ENCODE results near the gene ATAD5. TPM values are rescaled to one million over a fixed set of nuclear protein-coding genes. Genes with fewer than 3 reads are reported as not detected.
"Not testable (repeated sequence)": the region's sequence is repeated elsewhere in the genome, so short reads cannot be mapped to it uniquely, and the experiment has no call there.

The ATAD5 gene
- total RNA-seq, 4 donors from 2014 or later: 2.5 to 6.7 (median 3.3) TPM

DNA sequence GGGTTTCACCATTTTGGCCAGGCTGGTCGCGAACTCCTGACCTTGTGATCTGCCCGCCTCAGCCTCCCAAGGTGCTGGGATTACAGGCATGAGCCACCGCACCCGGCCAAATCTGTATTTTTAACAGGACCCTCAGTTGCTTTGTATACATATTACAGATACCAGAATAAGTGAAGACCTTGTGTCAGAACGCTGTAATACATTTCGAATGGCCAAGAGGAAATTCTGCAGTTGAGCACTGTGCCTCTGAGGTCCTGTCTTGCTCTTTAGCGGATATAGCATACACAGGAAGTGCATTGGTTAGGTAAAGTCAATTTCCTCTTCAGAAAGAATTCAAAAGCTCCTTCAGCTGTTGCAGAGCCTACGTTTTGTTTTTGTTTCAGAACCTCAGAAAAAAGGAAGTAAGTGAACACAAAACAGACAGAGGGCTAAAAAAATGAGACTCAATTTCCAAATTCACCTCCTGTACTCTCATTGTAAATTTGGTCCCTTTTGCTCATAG, 22.9 kb upstream of the ATAD5 start:
- DNase-seq: no peak
- Histone ChIP-seq H3K9me3 (no peaks in the 10 kb centered on the region), H3K36me3 (peaks cover 0 to 23% (median under 1%) of the 10 kb centered on the region in 3 donors), H3K4me1 (peaks cover 0 to 33% (median 3%) of the 10 kb centered on the region in 3 donors), H3K27me3 (no peaks in the 10 kb centered on the region), H3K4me3 (peak overlapping the region in 1 of 4 donors; percentile 22), H3K27ac (peak overlapping the region; percentile 11 to 62 (median 46))
- 43 to 86% methylated on average over 6 to 8 of the region's 9 CpGs for WGBS, 2 donors
- intact Hi-C loops (cut with DNase I): no loop called here
- TF ChIP-seq POLR2A (IDR thresholded peaks at IDR 0.05): no peak
- TF ChIP-seq, protein P1, sequence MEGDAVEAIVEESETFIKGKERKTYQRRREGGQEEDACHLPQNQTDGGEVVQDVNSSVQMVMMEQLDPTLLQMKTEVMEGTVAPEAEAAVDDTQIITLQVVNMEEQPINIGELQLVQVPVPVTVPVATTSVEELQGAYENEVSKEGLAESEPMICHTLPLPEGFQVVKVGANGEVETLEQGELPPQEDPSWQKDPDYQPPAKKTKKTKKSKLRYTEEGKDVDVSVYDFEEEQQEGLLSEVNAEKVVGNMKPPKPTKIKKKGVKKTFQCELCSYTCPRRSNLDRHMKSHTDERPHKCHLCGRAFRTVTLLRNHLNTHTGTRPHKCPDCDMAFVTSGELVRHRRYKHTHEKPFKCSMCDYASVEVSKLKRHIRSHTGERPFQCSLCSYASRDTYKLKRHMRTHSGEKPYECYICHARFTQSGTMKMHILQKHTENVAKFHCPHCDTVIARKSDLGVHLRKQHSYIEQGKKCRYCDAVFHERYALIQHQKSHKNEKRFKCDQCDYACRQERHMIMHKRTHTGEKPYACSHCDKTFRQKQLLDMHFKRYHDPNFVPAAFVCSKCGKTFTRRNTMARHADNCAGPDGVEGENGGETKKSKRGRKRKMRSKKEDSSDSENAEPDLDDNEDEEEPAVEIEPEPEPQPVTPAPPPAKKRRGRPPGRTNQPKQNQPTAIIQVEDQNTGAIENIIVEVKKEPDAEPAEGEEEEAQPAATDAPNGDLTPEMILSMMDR (IDR thresholded peaks at IDR 0.05): no peak

DNA sequence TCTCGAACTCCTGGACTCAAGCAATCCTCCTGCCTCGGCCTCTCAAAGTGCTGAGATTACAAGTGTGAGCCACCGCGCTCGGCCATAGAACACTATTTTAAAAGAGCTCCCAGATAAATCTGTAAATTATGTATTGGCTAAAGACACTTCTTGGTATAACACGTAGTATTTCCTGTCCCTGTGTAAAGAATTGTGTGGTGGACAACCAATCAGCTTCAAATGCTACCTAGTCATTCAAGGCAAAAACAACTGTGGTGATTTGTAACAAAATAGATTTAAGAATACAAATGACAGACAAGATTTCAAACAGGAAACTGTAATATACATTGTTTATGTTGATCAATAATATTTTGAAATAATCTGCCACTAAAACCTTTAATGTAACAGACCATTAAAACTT, 21.9 kb upstream of the ATAD5 start:
- Histone ChIP-seq H3K36me3 (peaks cover 0 to 21% (median 0%) of the 10 kb centered on the region in 3 donors), H3K4me3 (no peak overlapping the region), H3K27ac (peak overlapping the region in 3 of 4 donors; percentile 38 to 55 (median 47)), H3K9me3 (no peaks in the 10 kb centered on the region), H3K4me1 (peaks cover 3 to 37% (median 4%) of the 10 kb centered on the region in 3 donors), H3K27me3 (no peaks in the 10 kb centered on the region)
- DNase-seq: no peak
- TF ChIP-seq POLR2A (IDR thresholded peaks at IDR 0.05): no peak
- intact Hi-C loops (cut with DNase I): no loop called here
- 84 to 86% methylated on average over 6 of the region's 6 CpGs for WGBS, 2 donors

DNA sequence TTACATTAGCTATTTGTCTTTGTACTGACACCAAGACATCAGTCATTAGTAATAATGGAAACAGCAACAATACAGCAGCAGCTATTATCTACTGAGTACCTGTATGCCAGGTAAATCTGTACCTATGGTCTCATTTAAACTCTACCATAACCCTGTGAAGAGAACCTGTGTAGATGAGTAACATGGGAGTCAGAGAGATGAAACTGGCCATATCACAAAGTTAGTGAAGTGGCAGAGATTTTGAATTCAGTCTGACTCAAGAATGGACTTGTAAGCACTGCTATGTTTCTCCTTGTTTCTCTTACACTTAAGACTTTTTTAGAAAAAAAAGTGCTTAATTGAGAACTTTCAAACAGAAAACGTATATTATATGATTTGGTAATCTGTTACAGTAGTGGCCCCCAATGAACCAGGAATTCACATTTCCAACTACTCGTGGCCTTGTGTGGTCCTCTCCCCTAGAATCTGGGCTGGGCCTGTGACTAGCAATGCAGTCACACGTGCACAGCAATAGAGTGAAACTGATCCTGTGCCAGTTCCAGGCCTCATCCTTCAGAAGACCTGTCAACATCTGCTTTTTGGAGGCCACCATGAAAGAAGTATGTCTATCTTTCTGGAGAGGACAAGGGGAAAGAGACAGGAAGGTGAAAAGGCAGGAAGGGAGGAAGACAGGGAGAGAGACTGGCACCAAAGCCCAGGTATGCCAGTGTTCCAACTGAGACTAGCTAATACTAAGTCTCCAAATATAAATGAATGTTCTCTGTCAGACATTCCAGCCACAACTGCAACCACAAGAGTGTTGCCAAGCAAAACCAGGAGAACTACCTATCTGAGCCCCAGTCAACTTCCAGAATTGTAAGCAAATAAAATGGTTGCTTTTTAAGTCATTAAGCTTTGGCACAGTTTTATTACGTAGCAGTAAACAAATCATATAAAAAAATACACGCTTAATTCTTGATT, 19.3 kb upstream of the ATAD5 start:
- Histone ChIP-seq H3K36me3 (peaks cover 0 to 21% (median 0%) of the 10 kb centered on the region in 3 donors), H3K27ac (peak overlapping the region; percentile 32 to 59 (median 44)), H3K4me1 (peaks cover 3 to 37% (median 4%) of the 10 kb centered on the region in 3 donors), H3K27me3 (no peaks in the 10 kb centered on the region), H3K9me3 (no peaks in the 10 kb centered on the region), H3K4me3 (no peak overlapping the region)
- no peak for TF ChIP-seq POLR2A (IDR thresholded peaks at IDR 0.05)
- TF ChIP-seq, protein P1 (IDR thresholded peaks at IDR 0.05): no peak
- intact Hi-C loops (cut with DNase I): no loop called here
- WGBS, 2 donors: 39 to 44% methylated on average over 5 of the region's 5 CpGs
- no peak for DNase-seq

DNA sequence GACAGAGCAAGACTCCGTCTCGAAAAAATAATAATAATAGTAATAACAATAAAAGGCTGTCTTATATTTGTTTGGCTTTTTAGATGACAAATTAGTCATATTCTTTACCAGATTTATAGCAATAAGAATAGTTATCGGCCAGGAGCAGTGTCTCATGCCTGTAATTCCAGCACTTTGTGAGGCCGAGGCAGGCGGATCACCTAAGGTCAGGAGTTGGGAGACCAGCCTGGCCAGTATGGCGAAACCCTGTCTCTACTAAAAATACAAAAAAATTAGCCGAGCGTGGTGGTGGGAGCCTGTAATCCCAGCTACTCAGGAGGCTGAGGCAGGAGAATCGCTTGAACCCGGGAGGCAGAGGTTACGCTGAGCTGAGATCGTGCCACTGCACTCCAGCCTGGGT, 17.5 kb upstream of the ATAD5 start:
- DNase-seq; intact Hi-C loops (cut with DNase I); H3K27me3 ChIP-seq; H3K9me3 ChIP-seq; H3K4me3 ChIP-seq: not testable (repeated sequence)
- WGBS, 2 donors: 78 to 88% methylated on average over 11 to 12 of the region's 12 CpGs
- Histone ChIP-seq H3K27ac (peak overlapping the region in 1 of 4 donors; percentile 11), H3K4me1 (peaks cover 0 to 35% (median 4%) of the 10 kb centered on the region in 3 donors), H3K36me3 (peaks cover 0 to 23% (median 0%) of the 10 kb centered on the region in 3 donors)

DNA sequence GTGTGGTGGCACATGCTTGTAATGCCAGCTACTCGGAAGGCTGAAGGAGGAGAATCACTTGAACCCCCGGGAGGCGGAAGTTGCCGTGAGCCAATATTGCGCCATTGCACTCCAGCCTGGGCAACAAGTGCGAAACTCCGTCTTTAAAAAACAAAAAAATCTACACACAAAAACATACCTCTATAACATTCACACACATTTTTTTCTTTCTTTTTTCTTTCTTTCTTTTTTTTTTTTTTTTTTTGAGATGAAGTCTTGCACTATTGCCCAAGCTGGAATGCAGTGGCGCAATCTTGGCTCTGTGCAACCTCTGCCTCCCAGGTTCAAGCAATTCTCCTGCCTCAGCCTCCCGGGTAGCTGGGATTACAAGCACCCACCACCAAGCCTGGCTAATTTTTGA, 16.9 kb upstream of the ATAD5 start:
- H3K27ac ChIP-seq; intact Hi-C loops (cut with DNase I): not testable (repeated sequence)

DNA sequence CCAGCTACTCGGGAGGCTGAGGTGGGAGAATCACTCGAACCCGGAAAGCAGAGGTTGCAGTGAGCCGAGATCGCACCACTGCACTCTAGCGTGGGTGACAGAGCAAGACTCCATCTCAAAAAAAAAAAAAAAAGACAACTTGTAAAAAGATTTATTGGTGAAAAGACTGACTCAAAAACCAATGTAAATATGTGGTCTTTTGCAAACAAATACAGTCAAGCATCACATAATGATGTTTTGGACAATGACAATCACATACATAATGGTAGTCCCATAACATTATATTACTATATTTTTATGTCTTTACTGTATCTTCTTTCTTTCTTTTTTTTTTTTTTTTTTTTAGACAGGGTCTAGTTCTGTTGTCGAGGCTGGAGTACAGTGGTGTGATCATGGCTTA, 15.6 kb upstream of the ATAD5 start:
- no peak for DNase-seq
- Histone ChIP-seq H3K27me3 (no peaks in the 10 kb centered on the region), H3K9me3 (no peaks in the 10 kb centered on the region), H3K27ac (no peak overlapping the region), H3K4me3 (no peak overlapping the region), H3K36me3 (peaks cover 0 to 11% (median 0%) of the 10 kb centered on the region in 3 donors), H3K4me1 (peaks cover 0 to 48% (median 4%) of the 10 kb centered on the region in 3 donors)
- intact Hi-C loops (cut with DNase I): no loop called here
- TF ChIP-seq, protein P1 (IDR thresholded peaks at IDR 0.05): no peak
- no peak for TF ChIP-seq POLR2A (IDR thresholded peaks at IDR 0.05)
- WGBS, 2 donors: 91 to 92% methylated on average over 4 to 7 of the region's 7 CpGs

More for the DNA sequence above, 16.9 kb upstream of the ATAD5 start:
- 78 to 91% methylated on average over 8 of the region's 9 CpGs for WGBS, 2 donors
- Histone ChIP-seq H3K4me1 (peaks cover 0 to 36% (median 4%) of the 10 kb centered on the region in 3 donors), H3K36me3 (peaks cover 0 to 18% (median 0%) of the 10 kb centered on the region in 3 donors)
- H3K9me3 ChIP-seq, DNase-seq, H3K4me3 ChIP-seq, H3K27me3 ChIP-seq: not testable (repeated sequence)
